NCI-H345 treated with DMSO at 0.1 percent for 48 hours (cell line): ENCODE measurements around the gene ELMO2.
A peak's percentile ranks its signal among the peaks of the same experiment; 100 is the strongest.

Experiments used
- DNase-seq: peaks from one replicate; lab custom pipeline; 2025; ENCODE audit not compliant: unreplicated experiment; lab: John Stamatoyannopoulos, UW

Gene ELMO2

GRCh38 chr20:46353500-46354206, 52.8 kb downstream of the ELMO2 start:
- DNase-seq = no peak

- DNase-seq = no peak
Measured at GRCh38 chr20:46352370-46352938, 54.0 kb downstream of the ELMO2 start.

GRCh38 chr20:46351357-46352058, 54.9 kb downstream of the ELMO2 start:
- DNase-seq = no peak

- DNase-seq = no peak
Measured at GRCh38 chr20:46350986-46351267, 55.5 kb downstream of the ELMO2 start.

GRCh38 chr20:46350201-46350985, 56.0 kb downstream of the ELMO2 start:
- DNase-seq = no peak

- DNase-seq = no peak
Measured at GRCh38 chr20:46349742-46350056, 56.7 kb downstream of the ELMO2 start.

GRCh38 chr20:46349035-46349741, 57.2 kb downstream of the ELMO2 start:
- peak; percentile 67 for DNase-seq

- no peak for DNase-seq
Measured at GRCh38 chr20:46347841-46348803, 58.3 kb downstream of the ELMO2 start.

GRCh38 chr20:46346770-46347169, 59.6 kb downstream of the ELMO2 start:
- DNase-seq = no peak

GRCh38 chr20:46344488-46345162, 61.8 kb downstream of the ELMO2 start:
- no peak for DNase-seq

- DNase-seq = no peak
Measured at GRCh38 chr20:46343975-46344357, 62.4 kb downstream of the ELMO2 start.

- no peak for DNase-seq
Measured at GRCh38 chr20:46343348-46343974, 63.0 kb downstream of the ELMO2 start.

GRCh38 chr20:46342451-46343347, 63.7 kb downstream of the ELMO2 start:
- DNase-seq = no peak

GRCh38 chr20:46342010-46342378, 64.4 kb downstream of the ELMO2 start:
- DNase-seq = no peak

GRCh38 chr20:46341074-46342009, 65.1 kb downstream of the ELMO2 start:
- DNase-seq = no peak

- DNase-seq = no peak
Measured at GRCh38 chr20:46339037-46339436, 67.4 kb downstream of the ELMO2 start.

- DNase-seq = no peak
Measured at GRCh38 chr20:46336735-46337134, 69.7 kb downstream of the ELMO2 start.
